ENCODE results near the gene CETN2. TPM values are rescaled to one million over a fixed set of nuclear protein-coding genes. Genes with fewer than 3 reads are reported as not detected.

CETN2 gene
- total RNA-seq, 1 donor from 2014 or later: 38.0 TPM

DNA sequence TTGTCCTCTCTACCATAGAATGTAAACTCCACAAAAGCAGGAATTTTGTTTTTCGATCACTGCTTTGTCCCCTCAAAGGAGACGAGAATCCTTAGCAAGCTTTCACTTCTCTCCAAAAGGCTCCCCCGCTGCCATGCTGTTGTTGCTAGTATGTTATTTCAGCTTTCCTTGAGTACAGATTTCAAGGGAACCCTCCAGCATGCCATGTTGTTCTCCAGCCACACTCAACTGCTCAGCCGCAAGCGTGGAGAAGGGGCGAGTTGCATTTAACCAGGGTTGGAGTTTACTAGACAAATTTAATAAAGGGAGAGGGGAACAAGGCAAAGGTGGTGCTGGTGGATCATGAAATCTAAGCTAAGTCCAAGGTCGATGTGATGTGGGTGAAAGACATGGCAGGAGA, 23.4 kb upstream of the CETN2 start:
- Histone ChIP-seq H3K9ac (ENCODE audit: low read length) (no peak overlapping the region), H3K79me2 (ENCODE audit: insufficient read depth, low read length) (no peaks in the 10 kb centered on the region), H3K27ac (ENCODE audit: low read depth, low read length) (no peak overlapping the region), H3K4me1 (ENCODE audit: insufficient read depth, low read length) (no peaks in the 10 kb centered on the region), H2AFZ (ENCODE audit: low read depth, low read length) (no peak overlapping the region), H3K36me3 (ENCODE audit: insufficient read depth, low read length) (peaks cover 4% of the 10 kb centered on the region), H3K27me3 (ENCODE audit: insufficient read depth, low read length) (no peaks in the 10 kb centered on the region), H4K20me1 (ENCODE audit: insufficient read depth, low read length) (no peaks in the 10 kb centered on the region), H3K4me3 (ENCODE audit: insufficient read depth, low read depth, low read length) (no peak overlapping the region), H3K4me2 (ENCODE audit: low read length) (no peak overlapping the region), H3K9me3 (ENCODE audit: insufficient read depth, low read depth, low read length) (no peaks in the 10 kb centered on the region)
- Mint-ChIP-seq H3K36me3 (ENCODE audit: low read depth, unreplicated experiment) (peaks cover under 1% of the 10 kb centered on the region), H3K4me1 (ENCODE audit: low read depth, unreplicated experiment) (no peaks in the 10 kb centered on the region), H3K27ac (ENCODE audit: unreplicated experiment) (no peak overlapping the region), H3K27me3 (ENCODE audit: low read depth, unreplicated experiment) (no peaks in the 10 kb centered on the region), H3K9me3 (ENCODE audit: unreplicated experiment) (no peaks in the 10 kb centered on the region), H3K4me3 (ENCODE audit: unreplicated experiment) (no peak overlapping the region)
- no peak for TF ChIP-seq EZH2 (IDR thresholded peaks at IDR 0.05; ENCODE audit: insufficient read depth, low read length)
- TF ChIP-seq, protein P1, sequence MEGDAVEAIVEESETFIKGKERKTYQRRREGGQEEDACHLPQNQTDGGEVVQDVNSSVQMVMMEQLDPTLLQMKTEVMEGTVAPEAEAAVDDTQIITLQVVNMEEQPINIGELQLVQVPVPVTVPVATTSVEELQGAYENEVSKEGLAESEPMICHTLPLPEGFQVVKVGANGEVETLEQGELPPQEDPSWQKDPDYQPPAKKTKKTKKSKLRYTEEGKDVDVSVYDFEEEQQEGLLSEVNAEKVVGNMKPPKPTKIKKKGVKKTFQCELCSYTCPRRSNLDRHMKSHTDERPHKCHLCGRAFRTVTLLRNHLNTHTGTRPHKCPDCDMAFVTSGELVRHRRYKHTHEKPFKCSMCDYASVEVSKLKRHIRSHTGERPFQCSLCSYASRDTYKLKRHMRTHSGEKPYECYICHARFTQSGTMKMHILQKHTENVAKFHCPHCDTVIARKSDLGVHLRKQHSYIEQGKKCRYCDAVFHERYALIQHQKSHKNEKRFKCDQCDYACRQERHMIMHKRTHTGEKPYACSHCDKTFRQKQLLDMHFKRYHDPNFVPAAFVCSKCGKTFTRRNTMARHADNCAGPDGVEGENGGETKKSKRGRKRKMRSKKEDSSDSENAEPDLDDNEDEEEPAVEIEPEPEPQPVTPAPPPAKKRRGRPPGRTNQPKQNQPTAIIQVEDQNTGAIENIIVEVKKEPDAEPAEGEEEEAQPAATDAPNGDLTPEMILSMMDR (IDR thresholded peaks at IDR 0.05; ENCODE audit: insufficient read depth, low read depth, low read length): no peak
- FAIRE-seq (no peak), DNase-seq (ENCODE audit: low read depth) (no peak)

DNA sequence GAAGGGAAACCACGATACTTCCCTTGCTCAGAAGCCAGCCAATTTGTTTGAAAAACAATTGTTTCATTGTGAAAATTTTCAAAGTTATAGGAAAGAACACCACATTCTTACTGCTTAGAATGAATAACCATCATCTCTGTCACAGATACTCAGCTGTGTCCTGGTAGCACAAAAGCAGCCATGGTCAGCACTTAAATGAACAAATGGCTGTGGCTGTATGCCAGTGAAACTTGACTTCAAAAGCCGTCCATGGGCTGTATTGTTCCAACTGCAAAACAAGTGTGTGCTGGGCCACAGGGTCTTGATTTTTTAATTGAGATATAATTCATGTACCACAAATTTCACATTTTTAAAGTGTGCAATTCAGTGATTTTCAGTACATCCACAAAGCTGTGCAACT, 19.9 kb upstream of the CETN2 start:
- Histone ChIP-seq H3K4me3 (ENCODE audit: insufficient read depth, low read depth, low read length) (no peak overlapping the region), H3K36me3 (ENCODE audit: insufficient read depth, low read length) (peaks cover 3% of the 10 kb centered on the region), H2AFZ (ENCODE audit: low read depth, low read length) (no peak overlapping the region), H3K4me2 (ENCODE audit: low read length) (no peak overlapping the region), H3K9ac (ENCODE audit: low read length) (no peak overlapping the region), H4K20me1 (ENCODE audit: insufficient read depth, low read length) (peaks cover 6% of the 10 kb centered on the region), H3K9me3 (ENCODE audit: insufficient read depth, low read depth, low read length) (no peaks in the 10 kb centered on the region), H3K27me3 (ENCODE audit: insufficient read depth, low read length) (no peaks in the 10 kb centered on the region), H3K4me1 (ENCODE audit: insufficient read depth, low read length) (no peaks in the 10 kb centered on the region), H3K79me2 (ENCODE audit: insufficient read depth, low read length) (peaks cover 2% of the 10 kb centered on the region), H3K27ac (ENCODE audit: low read depth, low read length) (no peak overlapping the region)
- Mint-ChIP-seq H3K27ac (ENCODE audit: unreplicated experiment) (no peak overlapping the region), H3K27me3 (ENCODE audit: low read depth, unreplicated experiment) (no peaks in the 10 kb centered on the region), H3K36me3 (ENCODE audit: low read depth, unreplicated experiment) (peaks cover 4% of the 10 kb centered on the region), H3K4me1 (ENCODE audit: low read depth, unreplicated experiment) (no peaks in the 10 kb centered on the region), H3K9me3 (ENCODE audit: unreplicated experiment) (no peaks in the 10 kb centered on the region), H3K4me3 (ENCODE audit: unreplicated experiment) (no peak overlapping the region)
- FAIRE-seq: no peak
- TF ChIP-seq, protein P1 (IDR thresholded peaks at IDR 0.05; ENCODE audit: insufficient read depth, low read depth, low read length): no peak
- no peak for TF ChIP-seq EZH2 (IDR thresholded peaks at IDR 0.05; ENCODE audit: insufficient read depth, low read length)
- DNase-seq (ENCODE audit: low read depth): no peak

DNA sequence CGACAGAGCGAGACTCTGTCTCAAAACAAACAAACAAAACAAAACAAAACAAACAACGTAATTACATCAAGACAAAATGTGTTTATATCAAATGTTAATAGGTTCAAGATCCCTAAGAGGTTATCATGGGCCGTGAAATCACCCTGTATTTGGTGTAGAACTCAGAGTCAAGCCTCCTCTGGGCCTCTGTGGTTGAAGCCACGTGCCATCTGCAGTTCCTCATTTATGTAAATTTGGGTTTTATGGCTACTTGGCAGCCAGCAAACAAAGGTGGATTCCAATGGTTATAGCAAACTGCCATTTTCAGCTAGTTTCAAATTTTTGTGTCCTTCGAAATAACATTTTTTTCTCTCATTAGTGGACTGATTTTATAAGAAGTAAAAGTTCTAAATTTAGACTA, 16.7 kb upstream of the CETN2 start:
- no peak overlapping the region for H3K9ac ChIP-seq (ENCODE audit: low read length)
- Mint-ChIP-seq H3K27me3 (ENCODE audit: low read depth, unreplicated experiment) (no peaks in the 10 kb centered on the region), H3K9me3 (ENCODE audit: unreplicated experiment) (no peaks in the 10 kb centered on the region), H3K4me3 (ENCODE audit: unreplicated experiment) (no peak overlapping the region), H3K36me3 (ENCODE audit: low read depth, unreplicated experiment) (peaks cover 4% of the 10 kb centered on the region), H3K4me1 (ENCODE audit: low read depth, unreplicated experiment) (peaks cover 2% of the 10 kb centered on the region), H3K27ac (ENCODE audit: unreplicated experiment) (no peak overlapping the region)
- DNase-seq (ENCODE audit: low read depth) (no peak), FAIRE-seq (no peak)
- H3K36me3 ChIP-seq (ENCODE audit: insufficient read depth, low read length): peaks cover 3% of the 10 kb centered on the region
- H3K4me2 ChIP-seq (ENCODE audit: low read length): no peak overlapping the region
- H3K27me3 ChIP-seq (ENCODE audit: insufficient read depth, low read length): no peaks in the 10 kb centered on the region
- TF ChIP-seq, protein P1 (IDR thresholded peaks at IDR 0.05; ENCODE audit: insufficient read depth, low read depth, low read length): no peak
- TF ChIP-seq EZH2 (IDR thresholded peaks at IDR 0.05; ENCODE audit: insufficient read depth, low read length): no peak
- H3K9me3 ChIP-seq (ENCODE audit: insufficient read depth, low read depth, low read length): no peaks in the 10 kb centered on the region
- H2AFZ ChIP-seq (ENCODE audit: low read depth, low read length): no peak overlapping the region
- no peak overlapping the region for H3K4me3 ChIP-seq (ENCODE audit: insufficient read depth, low read depth, low read length)
- no peaks in the 10 kb centered on the region for H3K4me1 ChIP-seq (ENCODE audit: insufficient read depth, low read length)
- peaks cover 21% of the 10 kb centered on the region for H4K20me1 ChIP-seq (ENCODE audit: insufficient read depth, low read length)
- no peak overlapping the region for H3K27ac ChIP-seq (ENCODE audit: low read depth, low read length)
- H3K79me2 ChIP-seq (ENCODE audit: insufficient read depth, low read length): peaks cover 26% of the 10 kb centered on the region

Data from astrocyte (in vitro differentiated cells and primary cell).